HCT116 (cell line): ENCODE results near the gene SVBP. TPM values are rescaled to one million over a fixed set of nuclear protein-coding genes. Genes with fewer than 3 reads are reported as not detected.

Experiments
- ATAC-seq: fragments of 200-7000 bp; cut with Tn5 transposase; 2 replicates; pipeline ENCODE4 v1.9.1; 2020; ENCODE audit warnings: mild to moderate bottlenecking, moderate library complexity
- BruUV-seq: library from RNA; stranded (reverse); fragments of 400-500 nt; replicated peaks from 2 replicates; lab custom pipeline; 2021; lab: Mats Ljungman, UMichigan
- CTCF ChIA-PET: fragments of 300-600 bp; sonication (Branson Sonifier 250); formaldehyde crosslinking; loops from one replicate; lab custom pipeline; 2021; ENCODE audit warnings: antibody characterized with exemption; lab: Charles Lee
- POLR2A ChIA-PET: fragments of 300-600, 350-600 bp; sonication (Branson Sonifier 250); formaldehyde crosslinking; loops from one replicate; lab custom pipeline; 2021; ENCODE audit warnings: antibody characterized with exemption; lab: Charles Lee
- RAD21 ChIA-PET, 2 experiments: fragments of 300-600 bp; sonication (Branson Sonifier 250); formaldehyde crosslinking; loops; one replicate each; lab custom pipeline; 2023; ENCODE audit warnings: low total read pairs in 2 of 2; ENCODE audit not compliant: uncharacterized antibody in 2 of 2, unreplicated experiment in 2 of 2, low non-redundant PET in 1 of 2; lab: Charles Lee
- DNase-seq: peaks from one replicate; pipeline ENCODE4 v3.0.0-alpha.2; 2010; ENCODE audit warnings: low read depth, low spot score
- H2AFZ ChIP-seq: fragments of 200-600 bp; shearing (Covaris generic), sonication (generic); 2 replicates; pipeline ENCODE4 v1.6.1; 2017; ENCODE audit warnings: low read depth, mixed run types, mixed read lengths, antibody characterized with exemption, low read length; ENCODE audit not compliant: poor library complexity, severe bottlenecking
- H3K27ac ChIP-seq: 2 replicates; pipeline ENCODE4 v1.5.1; 2012; ENCODE audit warnings: low read depth, low read length
- H3K27me3 ChIP-seq: fragments of 200-600 bp; sonication (generic); 2 replicates; pipeline ENCODE4 v1.6.1; 2016; ENCODE audit warnings: mixed run types, low read length, mixed read lengths; ENCODE audit not compliant: insufficient read depth
- H3K36me3 ChIP-seq, 2 experiments: fragments of 200-500 bp in 1 of 2; fragments of 200-600 bp in 1 of 2; sonication (Bioruptor generic) in 1 of 2; sonication (generic) in 1 of 2; 2 replicates each; pipeline versions ENCODE4 v1.5.1 to v1.6.1; 2014 to 2016; ENCODE audit warnings: low read length in 2 of 2, inconsistent platforms in 1 of 2, mixed read lengths in 1 of 2, mixed run types in 1 of 2; ENCODE audit not compliant: insufficient read depth in 2 of 2, control insufficient read depth in 1 of 2
- H3K4me1 ChIP-seq, 2 experiments: fragments of 200-600 bp in 1 of 2; sonication (generic) in 1 of 2; 2 replicates each; pipeline versions ENCODE4 v1.5.1 to v1.6.1; 2012 to 2017; ENCODE audit warnings: low read length in 2 of 2, inconsistent platforms in 1 of 2, mild to moderate bottlenecking in 1 of 2, mixed read lengths in 1 of 2, mixed run types in 1 of 2, moderate library complexity in 1 of 2; ENCODE audit not compliant: insufficient read depth in 2 of 2, control insufficient read depth in 1 of 2
- H3K4me2 ChIP-seq: fragments of 200-600 bp; sonication (generic); 2 replicates; pipeline ENCODE4 v1.6.1; 2017; ENCODE audit warnings: mixed run types, low read length, mixed read lengths
- H3K4me3 ChIP-seq, 2 experiments: fragments of 200-600 bp in 1 of 2; sonication (generic) in 1 of 2; replicated peaks in 1 of 2; 2 replicates each; pipeline ENCODE4 v1.5.1; 2011 to 2016; ENCODE audit warnings: low read length in 2 of 2, control low read depth in 1 of 2, low read depth in 1 of 2, mild to moderate bottlenecking in 1 of 2, mixed read lengths in 1 of 2, mixed run types in 1 of 2
- H3K79me2 ChIP-seq: fragments of 200-600 bp; sonication (generic); 2 replicates; pipeline ENCODE4 v1.6.1; 2017; ENCODE audit warnings: mild to moderate bottlenecking, mixed run types, low read length, moderate library complexity, mixed read lengths; ENCODE audit not compliant: insufficient read depth
- H3K9ac ChIP-seq: fragments of 200-600 bp; sonication (generic); 2 replicates; pipeline ENCODE4 v1.6.1; 2016; ENCODE audit warnings: low read length, mixed read lengths
- H3K9me2 ChIP-seq: fragments of 200-600 bp; sonication (generic), shearing (Covaris generic); 2 replicates; pipeline ENCODE4 v1.6.1; 2017; ENCODE audit warnings: mixed run types, mild to moderate bottlenecking, moderate library complexity; ENCODE audit not compliant: insufficient read depth
- H3K9me3 ChIP-seq, 2 experiments: fragments of 200-500 bp in 1 of 2; fragments of 200-600 bp in 1 of 2; sonication (Bioruptor generic) in 1 of 2; sonication (generic) in 1 of 2; 2 replicates each; pipeline ENCODE4 v1.6.1; 2014 to 2017; ENCODE audit warnings: low read length in 2 of 2, mixed read lengths in 2 of 2, inconsistent platforms in 1 of 2, low read depth in 1 of 2, mild to moderate bottlenecking in 1 of 2, mixed run types in 1 of 2, moderate library complexity in 1 of 2; ENCODE audit not compliant: control insufficient read depth in 1 of 2, insufficient read depth in 1 of 2
- H4K20me1 ChIP-seq: fragments of 200-600 bp; sonication (generic), shearing (Covaris generic); 2 replicates; pipeline ENCODE4 v1.6.1; 2017; ENCODE audit warnings: mixed run types, mild to moderate bottlenecking, moderate library complexity; ENCODE audit not compliant: insufficient read depth
- ATF3 ChIP-seq: IDR thresholded peaks from 2 replicates; pipeline ENCODE4 v1.6.1; 2012
- CBX3 ChIP-seq: IDR thresholded peaks from 2 replicates; pipeline ENCODE4 v1.6.1; 2012; ENCODE audit warnings: low read depth
- CEBPB ChIP-seq: IDR thresholded peaks from 2 replicates; pipeline ENCODE4 v1.6.1; 2012; ENCODE audit warnings: low read depth
- EGR1 ChIP-seq: IDR thresholded peaks from 2 replicates; pipeline ENCODE4 v1.6.1; 2012; ENCODE audit warnings: low read depth
- FOSL1 ChIP-seq: IDR thresholded peaks from 2 replicates; pipeline ENCODE4 v1.6.1; 2012; ENCODE audit warnings: low read depth
- JUND ChIP-seq: IDR thresholded peaks from 2 replicates; pipeline ENCODE4 v1.6.1; 2012
- MAX ChIP-seq: IDR thresholded peaks from 2 replicates; pipeline ENCODE4 v1.6.1; 2012
- POLR2A ChIP-seq: IDR thresholded peaks from 2 replicates; pipeline ENCODE4 v1.7.0; 2011; ENCODE audit warnings: borderline replicate concordance; ENCODE audit not compliant: insufficient read depth, insufficient read length; ENCODE audit errors: extremely low read depth
- RAD21 ChIP-seq: IDR thresholded peaks from 2 replicates; pipeline ENCODE4 v1.6.1; 2012; ENCODE audit warnings: low read depth, mild to moderate bottlenecking
- REST ChIP-seq: IDR thresholded peaks from 2 replicates; pipeline ENCODE4 v1.6.1; 2012; ENCODE audit warnings: low read depth
- SIN3A ChIP-seq: IDR thresholded peaks from 2 replicates; pipeline ENCODE4 v1.6.1; 2012; ENCODE audit warnings: low read depth
- SP1 ChIP-seq: IDR thresholded peaks from 2 replicates; pipeline ENCODE4 v1.6.1; 2012; ENCODE audit warnings: low read depth
- SRF ChIP-seq: IDR thresholded peaks from 2 replicates; pipeline ENCODE4 v1.6.1; 2012; ENCODE audit warnings: low read depth
- YY1 ChIP-seq: IDR thresholded peaks from 2 replicates; pipeline ENCODE4 v1.6.1; 2011; ENCODE audit warnings: low read length, low read depth, moderate library complexity, mild to moderate bottlenecking; ENCODE audit not compliant: insufficient replicate concordance; ENCODE audit errors: extremely low read depth
- ZFX ChIP-seq: fragments of 450-650 bp; IDR thresholded peaks from 2 replicates; pipeline ENCODE4 v1.6.1; 2017
- ZNF274 ChIP-seq: fragments of 200-500 bp; sonication (Bioruptor generic); IDR thresholded peaks from 2 replicates; pipeline ENCODE4 v1.6.1; 2014; ENCODE audit warnings: mild to moderate bottlenecking, low read depth, low read length, inconsistent platforms
- intact Hi-C: fragments of 100-400 bp; cut with micrococcal nuclease; formaldehyde crosslinking; loops from 2 replicates; pipeline ENCODE4 v1.10.0; 2022
- total RNA-seq: library from RNA; stranded (reverse); gene quantifications from one replicate; pipeline ENCODE4 v1.2.1, GENCODE V29; 2021; ENCODE audit not compliant: unreplicated experiment

The SVBP gene
- total RNA-seq, 1 experiment from 2014 or later, result 14.4 TPM

- no TSS peak for BruUV-seq
- no peak overlapping the region for H2AFZ ChIP-seq
- H3K9ac ChIP-seq, result no peak overlapping the region
- ChIA-PET RAD21 (no interaction called here), CTCF (no interaction called here), POLR2A (interaction anchor here (2.5 kb wide), 1 partner anchor 11 kb away, joined by 14 read pairs; the partner anchor contains the start of genes ERMAP and SVBP)
- ATAC-seq, result no peak
- H3K27me3 ChIP-seq, result no peaks in the 10 kb centered on the region
- TF ChIP-seq JUND (no peak), FOSL1 (no peak), YY1 (no peak), EGR1 (no peak), SRF (no peak)
- DNase-seq, result no peak
- no peaks in the 10 kb centered on the region for H4K20me1 ChIP-seq
- no peaks in the 10 kb centered on the region for H3K36me3 ChIP-seq
- H3K27ac ChIP-seq, result no peak overlapping the region
- H3K9me3 ChIP-seq, result no peaks in the 10 kb centered on the region
- intact Hi-C loops, result no loop called here
- no peak overlapping the region for H3K4me2 ChIP-seq
- no peaks in the 10 kb centered on the region for H3K4me1 ChIP-seq
- no peaks in the 10 kb centered on the region for H3K9me2 ChIP-seq
- H3K79me2 ChIP-seq, result no peaks in the 10 kb centered on the region
- H3K4me3 ChIP-seq, result no peak overlapping the region
Observed at GRCh38 chr1:42806171-42806570, 11.0 kb downstream of the SVBP start.

GRCh38 chr1:42801832-42802473 lies 15.2 kb downstream of the SVBP start:
- CTCF ChIA-PET, result no interaction called here
- RAD21 ChIA-PET, result no interaction called here

More at GRCh38 chr1:42801832-42802473, 15.2 kb downstream of the SVBP start:
- Histone ChIP-seq H3K4me3 (no peak overlapping the region), H3K27me3 (no peaks in the 10 kb centered on the region), H3K9me2 (no peaks in the 10 kb centered on the region), H3K4me1 (no peaks in the 10 kb centered on the region), H4K20me1 (no peaks in the 10 kb centered on the region), H3K4me2 (no peak overlapping the region), H3K9ac (no peak overlapping the region), H3K27ac (no peak overlapping the region), H3K79me2 (no peaks in the 10 kb centered on the region), H3K9me3 (no peaks in the 10 kb centered on the region), H3K36me3 (no peaks in the 10 kb centered on the region), H2AFZ (no peak overlapping the region)
- DNase-seq (no peak), ATAC-seq (no peak)
- TF ChIP-seq ATF3, result no peak
- no peak for TF ChIP-seq ZFX
- TF ChIP-seq POLR2A, result no peak
- TF ChIP-seq SRF, result no peak
- TF ChIP-seq SIN3A, result no peak
- no peak for TF ChIP-seq ZNF274
- TF ChIP-seq CEBPB, result no peak
- TF ChIP-seq REST, result no peak
- TF ChIP-seq MAX, result no peak
- no peak for TF ChIP-seq CBX3
- no peak for TF ChIP-seq SP1
- no peak for TF ChIP-seq RAD21
- POLR2A ChIA-PET, result no interaction called here
- no TSS peak for BruUV-seq
- intact Hi-C loops, result no loop called here
